HCT116 (cell line): ENCODE measurements around the gene EGFR.

Experiments
- CBX3 ChIP-seq: IDR thresholded peaks from 2 replicates; pipeline ENCODE4 v1.6.1; 2012; ENCODE audit warnings: low read depth
- CEBPB ChIP-seq: IDR thresholded peaks from 2 replicates; pipeline ENCODE4 v1.6.1; 2012; ENCODE audit warnings: low read depth
- CTCF ChIP-seq, 3 experiments: fragments of 200-600 bp in 1 of 3; sonication (generic) in 1 of 3; IDR thresholded peaks in 2 of 3; conservative IDR thresholded peaks in 1 of 3; 2 replicates each; pipeline ENCODE4 v1.5.1; 2012 to 2017; ENCODE audit warnings: low read depth in 2 of 3, low read length in 2 of 3, antibody characterized with exemption in 1 of 3, borderline replicate concordance in 1 of 3, control low read depth in 1 of 3, mild to moderate bottlenecking in 1 of 3, mixed read lengths in 1 of 3, mixed run types in 1 of 3, moderate library complexity in 1 of 3; ENCODE audit not compliant: insufficient read depth in 1 of 3
- EZH2 ChIP-seq: fragments of 200-600 bp; sonication (generic); IDR thresholded peaks from 2 replicates; pipeline ENCODE4 v1.6.1; 2017; ENCODE audit warnings: antibody characterized with exemption, mixed run types
- EZH2phosphoT487 ChIP-seq: fragments of 200-600 bp; IDR thresholded peaks from 2 replicates; pipeline ENCODE4 v1.6.1; 2018; ENCODE audit warnings: antibody characterized with exemption, borderline replicate concordance
- POLR2A ChIP-seq: IDR thresholded peaks from 2 replicates; pipeline ENCODE4 v1.7.0; 2011; ENCODE audit warnings: borderline replicate concordance; ENCODE audit not compliant: insufficient read depth, insufficient read length; ENCODE audit errors: extremely low read depth
- POLR2AphosphoS5 ChIP-seq: IDR thresholded peaks from 2 replicates; pipeline ENCODE4 v1.6.1; 2011; ENCODE audit warnings: mild to moderate bottlenecking, low read depth, low read length, moderate library complexity
- RAD21 ChIP-seq: IDR thresholded peaks from 2 replicates; pipeline ENCODE4 v1.6.1; 2012; ENCODE audit warnings: low read depth, mild to moderate bottlenecking
- TCF7L2 ChIP-seq: IDR thresholded peaks from 2 replicates; pipeline ENCODE4 v1.7.0; 2011; ENCODE audit warnings: borderline replicate concordance, inconsistent platforms; ENCODE audit not compliant: insufficient read depth, insufficient read length; ENCODE audit errors: extremely low read depth
- ZFX ChIP-seq: fragments of 450-650 bp; IDR thresholded peaks from 2 replicates; pipeline ENCODE4 v1.6.1; 2017
- ZNF274 ChIP-seq: fragments of 200-500 bp; sonication (Bioruptor generic); IDR thresholded peaks from 2 replicates; pipeline ENCODE4 v1.6.1; 2014; ENCODE audit warnings: mild to moderate bottlenecking, low read depth, low read length, inconsistent platforms
- TF ChIP-seq, protein P1 (sequence below): IDR thresholded peaks from 2 replicates; pipeline ENCODE4 v1.6.1; 2012

DNA sequence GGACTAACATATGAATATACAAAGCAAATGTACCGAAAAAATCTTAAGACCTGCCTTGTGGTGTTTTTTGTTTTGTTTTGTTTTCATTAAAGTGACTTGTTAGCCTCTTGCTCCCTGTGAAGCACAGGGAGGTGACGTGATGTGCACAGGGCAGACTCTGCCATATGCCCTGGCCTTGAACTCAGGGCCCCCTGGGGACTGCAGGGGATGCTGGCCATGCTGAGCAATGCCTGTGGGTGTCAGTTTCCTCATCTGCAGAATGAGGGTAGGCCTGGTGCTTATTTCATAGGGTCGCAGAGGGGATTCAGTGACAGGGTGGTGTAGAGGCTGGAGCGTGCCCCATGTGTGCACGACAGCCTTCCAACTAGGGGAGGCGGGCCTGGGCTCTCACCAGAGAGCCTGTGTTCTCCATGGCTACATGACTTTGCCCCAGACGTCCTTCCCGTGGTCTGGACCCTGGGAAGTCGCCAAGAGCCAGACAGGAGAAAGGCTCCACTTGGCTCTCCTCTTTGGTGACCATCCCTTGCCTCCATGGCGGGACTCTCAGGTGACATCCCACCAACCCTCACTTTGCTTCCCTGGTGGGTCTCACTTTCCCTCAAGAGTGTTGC, 14.5 kb downstream of the EGFR start:
- TF ChIP-seq EZH2, result no peak
- no peak for TF ChIP-seq CTCF (IDR thresholded peaks at IDR 0.05 in 2 of 3, conservative IDR thresholded peaks at IDR 0.05 in 1 of 3; ENCODE audit: borderline replicate concordance in 1 of 3, insufficient read depth in 1 of 3, low read depth in 2 of 3, low read length in 2 of 3)
- no peak for TF ChIP-seq POLR2A
- TF ChIP-seq, protein P1, sequence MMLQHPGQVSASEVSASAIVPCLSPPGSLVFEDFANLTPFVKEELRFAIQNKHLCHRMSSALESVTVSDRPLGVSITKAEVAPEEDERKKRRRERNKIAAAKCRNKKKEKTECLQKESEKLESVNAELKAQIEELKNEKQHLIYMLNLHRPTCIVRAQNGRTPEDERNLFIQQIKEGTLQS, result no peak
- no peak for TF ChIP-seq CBX3
- no peak for TF ChIP-seq ZFX
- no peak for TF ChIP-seq EZH2phosphoT487
- TF ChIP-seq ZNF274, result no peak
- TF ChIP-seq CEBPB, result no peak
- TF ChIP-seq RAD21, result no peak
- TF ChIP-seq TCF7L2, result no peak
- no peak for TF ChIP-seq POLR2AphosphoS5
